Psoas muscle (tissue), 8 donors: ENCODE results near the gene XRCC3. TPM values are rescaled to one million over a fixed set of nuclear protein-coding genes. Genes with fewer than 3 reads are reported as not detected.

ENCODE experiments used
- ATAC-seq, 4 donors: fragments of 200-7000 bp; cut with Tn5 transposase; one replicate each; pipeline ENCODE4 v1.9.1; 2020; ENCODE audit warnings: moderate library complexity in 3 of 4, mild to moderate bottlenecking in 2 of 4
- DNase-seq, 2 donors: peaks; one replicate each; pipeline ENCODE4 v3.0.0-alpha.2; 2020
- H3K27ac ChIP-seq: fragments of 200-600 bp; one replicate; pipeline ENCODE4 v1.8.0; 2022
- H3K27me3 ChIP-seq, 3 donors: fragments of 200-600 bp in 1 of 3; one replicate each; pipeline versions ENCODE4 v1.6.1 to v1.8.0; 2013 to 2022; ENCODE audit warnings: low read length in 2 of 3, mild to moderate bottlenecking in 2 of 3, moderate library complexity in 1 of 3; ENCODE audit not compliant: insufficient read depth in 3 of 3
- H3K36me3 ChIP-seq, 2 donors: fragments of 200-600 bp in 1 of 2; one replicate each; pipeline versions ENCODE4 v1.6.1 to v1.8.0; 2013 to 2022; ENCODE audit warnings: low read depth in 1 of 2, mild to moderate bottlenecking in 1 of 2, moderate library complexity in 1 of 2; ENCODE audit not compliant: insufficient read depth in 1 of 2
- H3K4me1 ChIP-seq: fragments of 200-600 bp; one replicate; pipeline ENCODE4 v1.8.0; 2022
- H3K4me3 ChIP-seq: fragments of 200-600 bp; one replicate; pipeline ENCODE4 v1.8.0; 2022; ENCODE audit warnings: mild to moderate bottlenecking
- H3K9me3 ChIP-seq: fragments of 200-600 bp; one replicate; pipeline ENCODE4 v1.8.0; 2022
- CTCF ChIP-seq: fragments of 200-600 bp; IDR thresholded peaks from one replicate; pipeline ENCODE4 v1.8.0; 2022; ENCODE audit warnings: antibody characterized with exemption
- WGBS, 3 donors: extraction: QIAGEN DNeasy Blood & Tissue Kit; methylation state at CpG; one replicate each; pipeline versions ENCODE4 v1.1.6 to v1.1.7; 2013; 5-methylcytosine and 5-hydroxymethylcytosine counted together
- intact Hi-C, 2 donors: fragments of 100-400 bp; cut with DNase I; formaldehyde crosslinking; loops; one replicate each; pipeline versions ENCODE4 v1.11.0 to v1.14.2; 2022
- polyA plus RNA-seq, 3 donors: library from polyadenylated mRNA; stranded (reverse); fragments of 200-250 nt; gene quantifications; one replicate each; pipeline ENCODE4 v1.2.3, GENCODE V29; 2013
- total RNA-seq, 4 donors: library from RNA; stranded (reverse); fragmentation: NEBNext Ultra II Directional in 2 of 4; extraction: Animal tissue kit (Norgen Biotek cat#: 25700) in 2 of 4; gene quantifications; one replicate each; pipeline versions ENCODE4 v1.2.1 to v1.2.4, GENCODE V29; 2021 to 2023
- donor health status: healthy with polysubstance abuse.
- donor health status: DM: no; HTN: no; CAD: no; lungs with moderate emphysema.
- donor health status: Bipolar disorder and iron deficiency.
- donor health status: healthy.
- donor health status: DM: yes; HTN: yes; CAD: no.
- donor health status: DM: no; HTN: no; CAD: no.
- donor health status: DM: no; HTN: no; CAD: no.
- donor health status: DM: yes; HTN: yes; CAD: no.

XRCC3 gene
- total and polyA plus RNA-seq, 7 donors, result 1.00 to 2.5 (median 1.6) TPM

- intact Hi-C loops, result no loop called here
- DNase-seq, result no peak
- no peak overlapping the region for H3K4me3 ChIP-seq
- H3K4me1 ChIP-seq, result no peaks in the 10 kb centered on the region
- 93 to 98% (median 95%) methylated on average over 8 of the region's 8 CpGs for WGBS, 3 donors
- peaks cover 28 to 100% of the 10 kb centered on the region in 2 donors for H3K36me3 ChIP-seq
- no peaks in the 10 kb centered on the region for H3K27me3 ChIP-seq
- H3K27ac ChIP-seq, result no peak overlapping the region
- TF ChIP-seq CTCF, result no peak
- ATAC-seq, result no peak
- H3K9me3 ChIP-seq, result no peaks in the 10 kb centered on the region
Observed at GRCh38 chr14:103675957-103676356, 39.3 kb downstream of the XRCC3 start.

- DNase-seq (no peak), ATAC-seq (no peak)
- TF ChIP-seq CTCF, result no peak
- Histone ChIP-seq H3K4me1 (no peaks in the 10 kb centered on the region), H3K4me3 (no peak overlapping the region), H3K27ac (no peak overlapping the region), H3K27me3 (no peaks in the 10 kb centered on the region), H3K9me3 (no peaks in the 10 kb centered on the region), H3K36me3 (peaks cover 23 to 100% of the 10 kb centered on the region in 2 donors)
- WGBS, 3 donors, result 88 to 94% (median 93%) methylated on average over 4 of the region's 4 CpGs
- intact Hi-C loops, result no loop called here
Observed at GRCh38 chr14:103671911-103672310, 43.3 kb downstream of the XRCC3 start.

- Histone ChIP-seq H3K27me3 (no peaks in the 10 kb centered on the region), H3K36me3 (peaks cover 16 to 99% of the 10 kb centered on the region in 2 donors), H3K27ac (no peak overlapping the region), H3K9me3 (no peaks in the 10 kb centered on the region), H3K4me3 (no peak overlapping the region), H3K4me1 (no peaks in the 10 kb centered on the region)
- TF ChIP-seq CTCF, result no peak
- DNase-seq (no peak), ATAC-seq (no peak)
- intact Hi-C loops, result no loop called here
- 95 to 100% (median 99%) methylated on average over 2 of the region's 2 CpGs for WGBS, 3 donors
Observed at GRCh38 chr14:103669370-103669769, 45.9 kb downstream of the XRCC3 start.

GRCh38 chr14:103668117-103668516 is 47.1 kb downstream of the XRCC3 start:
- Histone ChIP-seq H3K36me3 (peaks cover 16 to 99% of the 10 kb centered on the region in 2 donors), H3K9me3 (no peaks in the 10 kb centered on the region)

More at GRCh38 chr14:103668117-103668516, 47.1 kb downstream of the XRCC3 start:
- DNase-seq, result no peak
- no peak for ATAC-seq
- TF ChIP-seq CTCF, result no peak
- Histone ChIP-seq H3K27me3 (no peaks in the 10 kb centered on the region), H3K27ac (no peak overlapping the region), H3K4me3 (no peak overlapping the region), H3K4me1 (no peaks in the 10 kb centered on the region)
- intact Hi-C loops, result no loop called here
- WGBS, 3 donors, result 97 to 100% (median 99%) methylated on average over 3 of the region's 3 CpGs
